ELR (cell line): ENCODE measurements around the gene NEK2.
"Not testable (repeated sequence)": the region's sequence is repeated elsewhere in the genome, so short reads cannot be mapped to it uniquely, and the experiment has no call there.

ENCODE experiments used
- DNase-seq: peaks from one replicate; pipeline ENCODE4 v3.0.0-alpha.2; 2015; ENCODE audit warnings: low read depth

The NEK2 gene

GRCh38 chr1:211632808-211633523, 42.5 kb downstream of the NEK2 start:
- DNase-seq, result peak; percentile 83

GRCh38 chr1:211632117-211632807, 43.2 kb downstream of the NEK2 start:
- DNase-seq, result no peak

- no peak for DNase-seq
These were observed 44.3 kb downstream of the NEK2 start for GRCh38 chr1:211631168-211631567.

GRCh38 chr1:211630236-211631081, 45.0 kb downstream of the NEK2 start:
- DNase-seq, result no peak

- no peak for DNase-seq
These were observed 47.0 kb downstream of the NEK2 start for GRCh38 chr1:211628417-211628816.

GRCh38 chr1:211627259-211627658, 48.2 kb downstream of the NEK2 start:
- no peak for DNase-seq

GRCh38 chr1:211625866-211626265, 49.6 kb downstream of the NEK2 start:
- not testable (repeated sequence) for DNase-seq

GRCh38 chr1:211625040-211625439, 50.4 kb downstream of the NEK2 start:
- DNase-seq, result peak; percentile 59

- DNase-seq, result no peak
These were observed 51.9 kb downstream of the NEK2 start for GRCh38 chr1:211623515-211623914.

- no peak for DNase-seq
These were observed 53.8 kb downstream of the NEK2 start for GRCh38 chr1:211621447-211622198.

- no peak for DNase-seq
These were observed 55.3 kb downstream of the NEK2 start for GRCh38 chr1:211620097-211620496.

- no peak for DNase-seq
These were observed 56.1 kb downstream of the NEK2 start for GRCh38 chr1:211619033-211619996.

- DNase-seq, result no peak
These were observed 58.5 kb downstream of the NEK2 start for GRCh38 chr1:211616965-211617297.

- no peak for DNase-seq
These were observed 59.0 kb downstream of the NEK2 start for GRCh38 chr1:211616231-211616964.

GRCh38 chr1:211614615-211615014, 60.8 kb downstream of the NEK2 start:
- DNase-seq, result no peak

- DNase-seq, result no peak
These were observed 61.5 kb downstream of the NEK2 start for GRCh38 chr1:211613951-211614350.

- DNase-seq, result peak; percentile 84
These were observed 62.1 kb downstream of the NEK2 start for GRCh38 chr1:211613108-211613947.

- DNase-seq, result no peak
These were observed 62.7 kb downstream of the NEK2 start for GRCh38 chr1:211612786-211613107.
